OCI-LY7 (cell line): ENCODE data around the gene FAM199X. TPM values are rescaled to one million over a fixed set of nuclear protein-coding genes. Genes with fewer than 3 reads are reported as not detected.

Experiments used
- BruUV-seq: library from RNA; stranded (reverse); fragments of 400-500 nt; replicated peaks from 2 replicates; lab custom pipeline; 2021; lab: Mats Ljungman, UMichigan
- CTCF ChIA-PET: fragments of 300-600 bp; sonication (Branson Sonifier 250); formaldehyde crosslinking; loops from one replicate; lab custom pipeline; 2022; ENCODE audit warnings: antibody characterized with exemption; ENCODE audit not compliant: unreplicated experiment; lab: Charles Lee
- POLR2A ChIA-PET: fragments of 300-600 bp; sonication (Branson Sonifier 250); formaldehyde crosslinking; loops from one replicate; lab custom pipeline; 2022; ENCODE audit warnings: antibody characterized with exemption; lab: Charles Lee
- DNase-seq: peaks from one replicate; pipeline ENCODE4 v3.0.0-alpha.2; 2015; ENCODE audit warnings: low spot score
- H2AFZ ChIP-seq: fragments of 200-600 bp; sonication (generic), shearing (Covaris generic); 2 replicates; pipeline ENCODE4 v1.6.1; 2014; ENCODE audit warnings: mild to moderate bottlenecking, antibody characterized with exemption, low read length, moderate library complexity
- H3K27ac ChIP-seq: fragments of 200-600 bp; sonication (generic); 2 replicates; pipeline ENCODE4 v1.5.1; 2014; ENCODE audit warnings: mixed run types, low read depth, mild to moderate bottlenecking, moderate library complexity, low read length, inconsistent platforms; ENCODE audit not compliant: poor library complexity, severe bottlenecking
- H3K36me3 ChIP-seq: fragments of 200-600 bp; sonication (generic); 2 replicates; pipeline ENCODE4 v1.6.1; 2014; ENCODE audit warnings: mild to moderate bottlenecking, antibody characterized with exemption, low read length, moderate library complexity, mixed read lengths; ENCODE audit not compliant: insufficient read depth
- H3K4me1 ChIP-seq: fragments of 200-600 bp; sonication (generic); 2 replicates; pipeline ENCODE4 v1.5.1; 2014; ENCODE audit warnings: mild to moderate bottlenecking, low read length; ENCODE audit not compliant: insufficient read depth, poor library complexity, severe bottlenecking
- H3K4me2 ChIP-seq: fragments of 200-600 bp; sonication (generic); 2 replicates; pipeline ENCODE4 v1.6.1; 2014; ENCODE audit warnings: mild to moderate bottlenecking, low read length
- H3K4me3 ChIP-seq: fragments of 200-600 bp; sonication (generic); 2 replicates; pipeline ENCODE4 v1.5.1; 2014; ENCODE audit warnings: mild to moderate bottlenecking, low read depth, low read length; ENCODE audit not compliant: poor library complexity, severe bottlenecking
- H3K79me2 ChIP-seq: fragments of 200-600 bp; sonication (generic); 2 replicates; pipeline ENCODE4 v1.6.1; 2016; ENCODE audit warnings: low read depth, mild to moderate bottlenecking, low read length, moderate library complexity, mixed read lengths; ENCODE audit not compliant: insufficient read depth
- H3K9me2 ChIP-seq: fragments of 200-600 bp; sonication (generic); 2 replicates; pipeline ENCODE4 v1.6.1; 2016; ENCODE audit warnings: mild to moderate bottlenecking, low read length, mixed read lengths; ENCODE audit not compliant: insufficient read depth
- H3K9me3 ChIP-seq: fragments of 200-600 bp; sonication (generic); 2 replicates; pipeline ENCODE4 v1.6.1; 2014; ENCODE audit warnings: mild to moderate bottlenecking, mixed run types, low read length, mixed read lengths
- H4K20me1 ChIP-seq: fragments of 200-600 bp; sonication (generic); 2 replicates; pipeline ENCODE4 v1.6.1; 2014; ENCODE audit warnings: mild to moderate bottlenecking, antibody characterized with exemption, low read length, moderate library complexity, mixed read lengths; ENCODE audit not compliant: insufficient read depth
- EZH2phosphoT487 ChIP-seq: fragments of 200-600 bp; sonication (generic); IDR thresholded peaks from 2 replicates; pipeline ENCODE4 v1.6.1; 2018; ENCODE audit warnings: low read depth, borderline replicate concordance, mild to moderate bottlenecking, mixed run types, antibody characterized with exemption, low read length, moderate library complexity, mixed read lengths
- intact Hi-C: fragments of 100-400 bp; cut with micrococcal nuclease; formaldehyde crosslinking; loops from one replicate; pipeline ENCODE4 v1.10.0; 2022; ENCODE audit not compliant: unreplicated experiment
- total RNA-seq, 2 experiments: library from RNA; depleted of rRNA in 1 of 2; stranded (reverse); fragments of >200 nt in 1 of 2; shearing (Covaris generic) in 1 of 2; gene quantifications; 2 replicates each; pipeline ENCODE4 v1.2.3, GENCODE V29; 2014 to 2022
- TF ChIP-seq, protein P1 (sequence below): fragments of 200-600 bp; sonication (generic); conservative IDR thresholded peaks from 2 replicates; pipeline ENCODE4 v1.5.1; 2014; ENCODE audit warnings: mild to moderate bottlenecking, antibody characterized with exemption, low read length, moderate library complexity, mixed read lengths

Gene FAM199X
- total RNA-seq, 2 experiments from 2014 or later, result 10.6 to 19.2 TPM

DNA sequence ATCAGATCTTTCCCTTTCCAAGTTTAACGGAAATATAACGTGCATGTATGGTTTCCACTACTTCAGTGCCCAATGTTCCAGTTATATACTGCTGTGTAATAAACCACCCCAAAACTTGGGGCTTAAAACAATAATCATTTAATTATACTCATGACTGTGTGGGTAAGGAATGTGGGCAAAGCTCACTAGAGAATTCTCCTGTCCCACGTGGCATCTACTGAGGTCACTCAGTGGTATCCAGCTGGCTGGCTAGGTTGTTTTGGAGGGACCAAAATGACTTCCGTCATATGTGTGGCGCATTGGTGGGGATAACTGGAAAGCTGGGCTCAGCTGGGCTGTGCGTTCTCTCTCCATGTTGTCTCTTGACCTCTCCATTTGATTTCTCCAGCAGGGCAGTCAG lies 35.4 kb upstream of the FAM199X start:
- CTCF ChIA-PET, result no interaction called here
- intact Hi-C loops, result no loop called here
- no peaks in the 10 kb centered on the region for H4K20me1 ChIP-seq
- H3K4me1 ChIP-seq, result peaks cover 13% of the 10 kb centered on the region
- no peak overlapping the region for H3K4me2 ChIP-seq
- POLR2A ChIA-PET, result no interaction called here
- H3K9me3 ChIP-seq, result no peaks in the 10 kb centered on the region
- no peaks in the 10 kb centered on the region for H3K9me2 ChIP-seq
- H3K79me2 ChIP-seq, result no peaks in the 10 kb centered on the region
- H3K36me3 ChIP-seq, result no peaks in the 10 kb centered on the region
- no peak overlapping the region for H2AFZ ChIP-seq
- no peak overlapping the region for H3K27ac ChIP-seq
- BruUV-seq, result no TSS peak
- TF ChIP-seq, protein P1, sequence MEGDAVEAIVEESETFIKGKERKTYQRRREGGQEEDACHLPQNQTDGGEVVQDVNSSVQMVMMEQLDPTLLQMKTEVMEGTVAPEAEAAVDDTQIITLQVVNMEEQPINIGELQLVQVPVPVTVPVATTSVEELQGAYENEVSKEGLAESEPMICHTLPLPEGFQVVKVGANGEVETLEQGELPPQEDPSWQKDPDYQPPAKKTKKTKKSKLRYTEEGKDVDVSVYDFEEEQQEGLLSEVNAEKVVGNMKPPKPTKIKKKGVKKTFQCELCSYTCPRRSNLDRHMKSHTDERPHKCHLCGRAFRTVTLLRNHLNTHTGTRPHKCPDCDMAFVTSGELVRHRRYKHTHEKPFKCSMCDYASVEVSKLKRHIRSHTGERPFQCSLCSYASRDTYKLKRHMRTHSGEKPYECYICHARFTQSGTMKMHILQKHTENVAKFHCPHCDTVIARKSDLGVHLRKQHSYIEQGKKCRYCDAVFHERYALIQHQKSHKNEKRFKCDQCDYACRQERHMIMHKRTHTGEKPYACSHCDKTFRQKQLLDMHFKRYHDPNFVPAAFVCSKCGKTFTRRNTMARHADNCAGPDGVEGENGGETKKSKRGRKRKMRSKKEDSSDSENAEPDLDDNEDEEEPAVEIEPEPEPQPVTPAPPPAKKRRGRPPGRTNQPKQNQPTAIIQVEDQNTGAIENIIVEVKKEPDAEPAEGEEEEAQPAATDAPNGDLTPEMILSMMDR, result no peak
- TF ChIP-seq EZH2phosphoT487, result no peak
- no peak overlapping the region for H3K4me3 ChIP-seq
- DNase-seq, result no peak

DNA sequence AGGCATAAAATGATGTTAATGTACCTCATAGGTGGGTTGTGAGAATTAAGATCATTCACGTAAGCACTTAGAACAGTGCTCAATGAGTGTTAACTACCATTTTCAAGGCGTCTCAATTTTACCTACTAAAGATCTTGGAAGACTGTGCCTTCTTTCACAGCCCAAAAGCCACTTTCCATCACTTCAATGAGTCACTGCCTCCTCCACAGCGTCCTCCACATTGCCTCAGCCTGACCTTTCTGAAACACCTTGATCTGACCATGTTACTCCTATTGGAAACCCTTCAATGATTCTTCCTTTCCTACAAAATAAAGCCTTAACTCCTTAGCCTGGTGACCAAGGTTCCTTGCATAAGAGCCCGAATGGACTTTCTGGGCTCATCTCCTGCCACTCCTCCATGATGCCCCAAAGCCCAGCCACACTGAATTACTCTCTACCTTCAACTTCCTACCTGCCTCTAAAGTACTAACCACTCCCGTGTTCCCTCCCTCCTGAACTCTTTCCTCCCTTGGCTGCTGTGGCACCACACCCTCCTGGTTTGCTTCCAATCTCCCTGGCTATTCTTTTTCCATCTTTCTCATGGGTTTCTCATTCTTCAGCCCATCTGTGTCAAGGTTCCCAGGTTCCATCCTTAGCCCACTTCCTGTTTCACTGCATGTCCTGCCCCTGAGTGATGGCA lies 31.5 kb upstream of the FAM199X start:
- no peak overlapping the region for H2AFZ ChIP-seq
- H3K27ac ChIP-seq, result no peak overlapping the region
- no peaks in the 10 kb centered on the region for H4K20me1 ChIP-seq
- no peaks in the 10 kb centered on the region for H3K9me2 ChIP-seq
- TF ChIP-seq, protein P1, result no peak
- no peak for TF ChIP-seq EZH2phosphoT487
- H3K4me3 ChIP-seq, result no peak overlapping the region
- no peak for DNase-seq
- POLR2A ChIA-PET, result no interaction called here
- H3K4me1 ChIP-seq, result no peaks in the 10 kb centered on the region
- intact Hi-C loops, result no loop called here
- no peaks in the 10 kb centered on the region for H3K9me3 ChIP-seq
- CTCF ChIA-PET, result no interaction called here
- no peaks in the 10 kb centered on the region for H3K79me2 ChIP-seq
- BruUV-seq, result no TSS peak
- no peak overlapping the region for H3K4me2 ChIP-seq
- H3K36me3 ChIP-seq, result no peaks in the 10 kb centered on the region

DNA sequence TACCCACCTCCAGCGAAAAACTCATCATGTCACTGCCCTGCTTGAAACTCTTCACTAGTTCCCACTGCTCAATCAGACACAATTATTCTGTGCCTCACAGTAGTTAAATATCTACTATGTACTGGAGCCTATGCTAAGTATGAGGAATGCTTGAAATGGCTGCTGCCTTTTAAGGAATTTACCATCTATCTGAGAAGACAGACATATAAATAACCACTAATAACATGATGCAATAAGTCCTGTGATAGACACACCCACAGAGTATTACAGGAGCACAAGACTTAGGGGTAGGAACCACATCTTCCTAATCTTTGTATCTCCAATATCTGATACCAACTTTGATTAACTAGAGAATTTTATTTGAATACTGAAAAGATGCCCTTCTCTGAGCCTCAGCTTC lies 30.6 kb upstream of the FAM199X start:
- H3K4me3 ChIP-seq, result no peak overlapping the region
- no peak overlapping the region for H2AFZ ChIP-seq
- CTCF ChIA-PET, result no interaction called here
- no peaks in the 10 kb centered on the region for H3K9me3 ChIP-seq
- DNase-seq, result no peak
- intact Hi-C loops, result loop anchor here (1.0 kb wide), 2 partner anchors 37 to 290 kb away; no protein-coding TSS in a partner anchor
- BruUV-seq, result no TSS peak
- H4K20me1 ChIP-seq, result no peaks in the 10 kb centered on the region
- no peak overlapping the region for H3K27ac ChIP-seq
- H3K4me2 ChIP-seq, result no peak overlapping the region
- no peak for TF ChIP-seq EZH2phosphoT487
- TF ChIP-seq, protein P1, result no peak
- H3K79me2 ChIP-seq, result no peaks in the 10 kb centered on the region
- POLR2A ChIA-PET, result interaction anchor here (0.6 kb wide), 1 partner anchor 245 kb away, joined by 4 read pairs; no protein-coding TSS in a partner anchor
- no peaks in the 10 kb centered on the region for H3K4me1 ChIP-seq
- no peaks in the 10 kb centered on the region for H3K9me2 ChIP-seq
- H3K36me3 ChIP-seq, result no peaks in the 10 kb centered on the region
